K562 (cell line): ENCODE results near the gene APOBEC3A. TPM values are rescaled to one million over a fixed set of nuclear protein-coding genes. Genes with fewer than 3 reads are reported as not detected.

Experiments
- ARID1B ChIP-seq: fragments of 450-650 bp; IDR thresholded peaks from 2 replicates; pipeline ENCODE4 v1.6.1; 2016; ENCODE audit warnings: antibody characterized with exemption, mild to moderate bottlenecking, inconsistent platforms
- CBX5 ChIP-seq: IDR thresholded peaks from 2 replicates; pipeline ENCODE4 v1.6.1; 2014; ENCODE audit warnings: low read depth, borderline replicate concordance
- ELK3 ChIP-seq: fragments of 450-650 bp; formaldehyde crosslinking; IDR thresholded peaks from 2 replicates; pipeline ENCODE4 v1.4.0; 2020; ENCODE audit warnings: mild to moderate bottlenecking
- MAFF ChIP-seq: IDR thresholded peaks from 2 replicates; pipeline ENCODE4 v1.6.1; 2012; ENCODE audit warnings: low read length, improper control_type of control experiment
- MAZ ChIP-seq, 2 experiments: fragments of 450-650 bp in 1 of 2; sonication (generic) in 1 of 2; formaldehyde crosslinking; IDR thresholded peaks in 1 of 2; conservative IDR thresholded peaks in 1 of 2; 2 replicates each; pipeline versions ENCODE4 v1.4.0 to v1.5.0; 2020; ENCODE audit warnings: mild to moderate bottlenecking in 1 of 2, missing genetic modification reagents in 1 of 2
- NFATC3 ChIP-seq: fragments of 450-650 bp; IDR thresholded peaks from 2 replicates; pipeline ENCODE4 v1.6.1; 2017; ENCODE audit warnings: mild to moderate bottlenecking
- NFE2 ChIP-seq: IDR thresholded peaks from 2 replicates; pipeline ENCODE4 v1.6.1; 2014; ENCODE audit warnings: antibody characterized with exemption, low read depth
- NR2F6 ChIP-seq: fragments of 450-650 bp; formaldehyde crosslinking; IDR thresholded peaks from 2 replicates; pipeline ENCODE4 v1.4.0; 2020; ENCODE audit warnings: mild to moderate bottlenecking
- POLR3A ChIP-seq: IDR thresholded peaks from 2 replicates; pipeline ENCODE4 v1.6.1; 2011; ENCODE audit warnings: borderline replicate concordance, mild to moderate bottlenecking, moderate library complexity; ENCODE audit not compliant: insufficient read length, insufficient read depth; ENCODE audit errors: extremely low read depth
- RUNX1 ChIP-seq: sonication (generic); IDR thresholded peaks from 2 replicates; pipeline ENCODE4 v1.6.1; 2016; ENCODE audit warnings: antibody characterized with exemption, low read depth
- SIN3B ChIP-seq: fragments of 450-650 bp; IDR thresholded peaks from 2 replicates; pipeline ENCODE4 v1.6.1; 2017; ENCODE audit warnings: low read depth, mild to moderate bottlenecking, moderate library complexity
- TAF7 ChIP-seq: fragments of 450-650 bp; IDR thresholded peaks from 2 replicates; pipeline ENCODE4 v1.6.1; 2016; ENCODE audit warnings: missing genetic modification characterization, missing compliant biosample characterization
- TAL1 ChIP-seq: fragments of 450-650 bp; IDR thresholded peaks from 2 replicates; pipeline ENCODE4 v1.6.1; 2016; ENCODE audit warnings: mild to moderate bottlenecking
- USF1 ChIP-seq: sonication (generic); formaldehyde crosslinking; IDR thresholded peaks from 2 replicates; pipeline ENCODE4 v1.9.0; 2022; ENCODE audit warnings: mild to moderate bottlenecking, missing genetic modification reagents
- ZBTB43 ChIP-seq: sonication (generic); formaldehyde crosslinking; IDR thresholded peaks from 2 replicates; pipeline ENCODE4 v1.8.0; 2023; ENCODE audit warnings: mild to moderate bottlenecking, missing genetic modification reagents
- ZKSCAN1 ChIP-seq: fragments of 150-350 bp; IDR thresholded peaks from 2 replicates; pipeline ENCODE4 v1.6.1; 2016; ENCODE audit warnings: low read depth, low read length
- ZNF583 ChIP-seq: fragments of 250-450 bp; sonication (Bioruptor Pico); IDR thresholded peaks from 2 replicates; pipeline ENCODE4 v1.4.0; 2020
- ZNF79 ChIP-seq: fragments of 250-450 bp; sonication (Bioruptor Pico); IDR thresholded peaks from 2 replicates; pipeline ENCODE4 v1.4.0; 2020; ENCODE audit warnings: low read depth, mild to moderate bottlenecking, moderate library complexity
- polyA plus RNA-seq, 8 experiments: library from polyadenylated mRNA; depleted of rRNA in 4 of 8; stranded (reverse) in 5 of 8; unstranded in 3 of 8; fragments of >200 nt; fragmentation: Nextera tagmentation in 2 of 8; fragmentation: Illumina TruSeq in 1 of 8; extraction: Ambion mirVana in 2 of 8; extraction: Trizol in 1 of 8; gene quantifications; 2 replicates each; pipeline versions ENCODE4 v1.2.1 to v1.2.3, GENCODE V29; 2011 to 2014; ENCODE audit warnings: inconsistent platforms in 1 of 8, missing spikeins in 1 of 8
- total RNA-seq, 7 experiments: library from RNA; depleted of rRNA in 6 of 7; stranded (reverse); fragments of >200 nt in 6 of 7; fragmentation: Illumina TruSeq in 2 of 7; extraction: Trizol in 2 of 7; gene quantifications; 2 replicates each; pipeline versions ENCODE4 v1.2.1 to v1.2.3, GENCODE V29; 2011 to 2021; ENCODE audit warnings: low replicate concordance in 1 of 7

The APOBEC3A gene
- total and polyA plus RNA-seq, 9 of the 15 experiments (the other 6 are each of a cell fraction or from before 2014, with no cell fraction given): 0.04 TPM; not detected in 8

GRCh38 chr22:38984224-38984623 is 26.8 kb downstream of the APOBEC3A start (continued):
- TF ChIP-seq RUNX1: no peak
- no peak for TF ChIP-seq SIN3B
- TF ChIP-seq ZKSCAN1: no peak
- peak; percentile 63 for TF ChIP-seq ARID1B
- TF ChIP-seq ZBTB43 (CRISPR knock-in tag): no peak
- TF ChIP-seq NFE2: peak; percentile 91
- no peak for TF ChIP-seq NFATC3
- no peak for TF ChIP-seq POLR3A
- TF ChIP-seq CBX5: peak; percentile 93; the same call in 1 of the 2 replicates
- TF ChIP-seq ZNF79 (CRISPR knock-in tag): no peak
- TF ChIP-seq TAF7: no peak
- no peak for TF ChIP-seq NR2F6 (CRISPR knock-in tag)
- no peak for TF ChIP-seq ZNF583 (CRISPR knock-in tag)
- TF ChIP-seq MAZ (CRISPR knock-in tag; conservative IDR thresholded peaks at IDR 0.05 in 1 of 2, IDR thresholded peaks at IDR 0.05 in 1 of 2): no peak
- TF ChIP-seq MAFF: peak; percentile 82
- no peak for TF ChIP-seq ELK3 (CRISPR knock-in tag)
- TF ChIP-seq USF1 (CRISPR knock-in tag): no peak
- TF ChIP-seq TAL1: 0 out of 2 replicates have a peak, but pooled peaks have one; percentile 15
